D721Med (cell line): ENCODE data around the gene BRINP2.

Experiments
- DNase-seq: peaks from one replicate; pipeline ENCODE4 v3.0.0; 2011; ENCODE audit warnings: low spot score; ENCODE audit not compliant: insufficient read length
- FAIRE-seq: peaks from 2 replicates; lab custom pipeline; 2011; peaks lifted over from hg19 to GRCh38; lab: Jason Lieb, UNC
- TF ChIP-seq, protein P1 (sequence below): IDR thresholded peaks from 2 replicates; pipeline ENCODE4 v1.5.1; 2012; ENCODE audit warnings: mild to moderate bottlenecking, control low read depth; ENCODE audit not compliant: insufficient read depth; ENCODE audit errors: missing control alignments

BRINP2 gene

DNA sequence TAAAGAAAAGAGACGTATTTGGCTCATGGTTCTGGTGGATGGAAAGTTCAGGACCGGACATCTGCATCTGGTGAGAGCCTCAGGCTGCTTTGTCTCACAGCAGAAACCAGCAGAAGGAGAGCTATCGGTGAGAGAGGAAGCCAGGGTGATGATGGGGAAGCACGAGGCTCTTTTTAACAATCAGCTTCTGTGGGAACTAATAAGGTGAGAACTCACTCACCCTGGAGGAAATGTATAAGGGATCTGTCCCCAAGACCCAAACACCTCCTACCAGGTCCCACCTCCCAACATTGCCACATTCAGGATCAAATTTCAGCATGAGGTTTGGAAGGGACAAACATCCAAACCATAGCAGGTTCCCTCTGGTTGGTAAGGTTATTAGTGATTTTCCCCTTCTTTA, 39.0 kb upstream of the BRINP2 start:
- DNase-seq, result no peak
- no peak for FAIRE-seq
- TF ChIP-seq, protein P1, sequence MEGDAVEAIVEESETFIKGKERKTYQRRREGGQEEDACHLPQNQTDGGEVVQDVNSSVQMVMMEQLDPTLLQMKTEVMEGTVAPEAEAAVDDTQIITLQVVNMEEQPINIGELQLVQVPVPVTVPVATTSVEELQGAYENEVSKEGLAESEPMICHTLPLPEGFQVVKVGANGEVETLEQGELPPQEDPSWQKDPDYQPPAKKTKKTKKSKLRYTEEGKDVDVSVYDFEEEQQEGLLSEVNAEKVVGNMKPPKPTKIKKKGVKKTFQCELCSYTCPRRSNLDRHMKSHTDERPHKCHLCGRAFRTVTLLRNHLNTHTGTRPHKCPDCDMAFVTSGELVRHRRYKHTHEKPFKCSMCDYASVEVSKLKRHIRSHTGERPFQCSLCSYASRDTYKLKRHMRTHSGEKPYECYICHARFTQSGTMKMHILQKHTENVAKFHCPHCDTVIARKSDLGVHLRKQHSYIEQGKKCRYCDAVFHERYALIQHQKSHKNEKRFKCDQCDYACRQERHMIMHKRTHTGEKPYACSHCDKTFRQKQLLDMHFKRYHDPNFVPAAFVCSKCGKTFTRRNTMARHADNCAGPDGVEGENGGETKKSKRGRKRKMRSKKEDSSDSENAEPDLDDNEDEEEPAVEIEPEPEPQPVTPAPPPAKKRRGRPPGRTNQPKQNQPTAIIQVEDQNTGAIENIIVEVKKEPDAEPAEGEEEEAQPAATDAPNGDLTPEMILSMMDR, result no peak

DNA sequence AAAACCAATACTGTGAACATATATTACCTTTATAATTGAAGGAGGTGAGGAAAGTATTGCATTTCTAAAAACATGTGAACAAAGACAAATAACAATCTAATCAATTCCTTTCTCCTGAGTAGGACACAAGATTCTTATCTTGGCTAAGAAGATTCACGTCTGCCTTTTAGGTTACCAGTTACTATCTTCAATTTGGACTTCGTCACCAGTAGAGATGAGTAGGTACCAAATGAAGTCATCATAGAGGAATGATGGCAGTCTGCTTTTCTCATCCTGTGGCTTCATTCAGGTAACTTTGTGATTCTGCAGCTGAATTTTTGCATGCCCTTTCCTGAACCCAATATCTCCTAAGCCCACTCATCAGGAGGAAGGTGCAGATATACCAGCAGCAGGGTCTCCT, 38.6 kb upstream of the BRINP2 start:
- TF ChIP-seq, protein P1, result no peak
- FAIRE-seq (no peak), DNase-seq (no peak)

DNA sequence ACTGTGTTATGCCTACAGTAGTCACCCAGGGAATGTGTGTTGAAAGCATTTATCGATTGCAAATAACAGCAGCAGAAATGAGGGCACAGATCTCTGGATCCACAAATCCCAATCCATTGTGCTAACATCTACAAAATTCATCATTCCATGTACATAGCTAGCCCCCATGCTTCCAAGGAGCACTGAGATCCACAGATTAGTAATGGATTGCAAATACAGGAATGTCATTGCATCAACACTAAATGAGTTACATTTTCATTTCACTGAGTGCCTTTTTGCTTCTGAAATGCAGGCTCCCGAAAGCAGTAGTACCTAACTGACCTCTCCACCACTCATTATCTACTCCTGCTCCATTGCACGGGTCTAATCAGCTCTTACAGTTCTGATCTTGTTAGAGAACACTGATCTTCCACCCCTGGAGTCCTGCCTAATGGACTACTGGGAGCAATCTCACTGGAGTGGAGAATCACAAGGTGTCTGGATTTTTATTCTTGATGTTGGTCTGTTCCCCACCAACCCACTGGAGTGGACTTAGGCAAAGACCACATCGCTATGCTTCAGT, 36.7 kb upstream of the BRINP2 start:
- DNase-seq (no peak), FAIRE-seq (no peak)
- TF ChIP-seq, protein P1, result no peak

DNA sequence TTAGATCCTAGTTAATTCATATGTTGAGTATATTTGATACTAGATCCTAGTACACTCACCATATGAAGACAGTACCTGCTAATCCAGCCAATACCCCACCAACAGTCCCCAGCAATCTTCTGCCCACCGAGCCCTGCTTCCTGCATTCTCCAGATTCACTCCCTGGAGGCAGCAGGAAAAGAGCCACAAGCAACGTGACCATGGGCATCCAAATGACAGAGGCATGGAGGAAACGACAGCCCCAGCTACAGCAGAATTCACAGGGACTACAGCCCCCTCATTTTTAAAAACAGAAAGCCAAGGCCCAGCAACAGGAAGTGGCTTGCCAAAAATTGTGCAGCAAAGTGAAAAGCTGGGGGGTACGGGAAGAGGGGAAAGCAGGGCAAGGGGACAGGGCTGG, 35.5 kb upstream of the BRINP2 start:
- DNase-seq (no peak), FAIRE-seq (no peak)
- TF ChIP-seq, protein P1, result no peak

DNA sequence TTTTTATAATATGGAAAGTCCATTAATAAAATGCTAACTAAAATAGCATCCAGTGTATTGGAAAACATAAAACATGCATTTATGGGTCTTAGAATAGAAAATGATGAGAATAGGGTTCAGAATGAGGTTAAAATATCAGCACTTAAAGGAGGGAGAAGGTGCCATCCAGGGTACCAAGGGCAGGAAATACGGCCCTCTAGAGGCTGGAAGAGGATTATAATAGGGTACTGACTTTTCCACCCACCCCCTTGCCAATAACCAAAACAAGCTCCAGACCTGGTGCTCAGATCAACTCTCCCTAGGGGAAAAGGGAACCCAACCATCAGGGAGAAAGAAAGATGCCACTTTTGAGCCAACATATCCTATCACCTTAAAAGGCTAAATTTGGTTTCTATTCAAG, 32.9 kb upstream of the BRINP2 start:
- TF ChIP-seq, protein P1, result no peak
- FAIRE-seq, result no peak
- no peak for DNase-seq

DNA sequence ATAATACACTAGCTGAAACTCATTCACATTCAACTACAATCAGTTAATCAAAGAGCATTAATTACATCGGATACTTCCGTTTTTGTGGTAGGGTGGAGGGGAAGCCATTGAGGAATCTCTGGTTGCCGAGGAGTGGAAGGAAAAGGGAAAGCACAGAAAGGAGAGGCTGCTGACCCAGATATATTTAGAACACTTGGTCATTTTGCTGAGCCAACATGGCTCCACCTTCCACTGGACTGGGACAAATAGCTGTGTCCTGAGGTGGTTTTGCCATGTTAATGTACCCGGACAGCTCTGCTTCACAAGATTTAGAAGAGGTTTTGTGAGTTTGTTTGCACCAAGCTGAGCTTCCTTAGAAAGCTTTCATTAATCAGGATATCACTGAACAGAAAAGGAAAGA, 32.4 kb upstream of the BRINP2 start:
- no peak for FAIRE-seq

DNA sequence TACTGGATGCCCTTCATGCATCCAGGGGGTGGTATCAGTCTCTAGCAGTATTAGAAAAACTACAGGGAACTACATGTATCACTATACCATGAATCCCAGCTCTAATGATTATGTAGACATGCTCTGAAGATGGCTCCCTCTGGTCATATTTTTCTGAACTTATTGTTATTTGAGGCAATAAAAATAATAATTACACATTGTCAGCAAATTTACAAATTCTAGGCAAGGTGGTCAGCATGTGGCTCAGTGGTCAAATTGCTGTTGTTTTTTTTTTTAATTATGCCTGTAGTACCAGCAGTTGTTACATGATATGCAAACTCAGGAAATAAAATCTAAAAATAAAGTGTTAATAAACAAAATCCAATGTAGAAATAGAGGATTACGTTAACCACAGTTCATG, 28.7 kb upstream of the BRINP2 start:
- FAIRE-seq (no peak), DNase-seq (no peak)
- TF ChIP-seq, protein P1, result no peak

More for the DNA sequence above, 32.4 kb upstream of the BRINP2 start:
- TF ChIP-seq, protein P1, result no peak
- DNase-seq, result no peak
